Measurements from ENCODE around the gene MAN1C1. TPM values are rescaled to one million over a fixed set of nuclear protein-coding genes. Genes with fewer than 3 reads are reported as not detected.

Gene MAN1C1
- total and polyA plus RNA-seq, 2 donors (not counting 3 experiments of a cell fraction or from before 2014, with no cell fraction given), result 1.5 to 4.0 TPM

DNA sequence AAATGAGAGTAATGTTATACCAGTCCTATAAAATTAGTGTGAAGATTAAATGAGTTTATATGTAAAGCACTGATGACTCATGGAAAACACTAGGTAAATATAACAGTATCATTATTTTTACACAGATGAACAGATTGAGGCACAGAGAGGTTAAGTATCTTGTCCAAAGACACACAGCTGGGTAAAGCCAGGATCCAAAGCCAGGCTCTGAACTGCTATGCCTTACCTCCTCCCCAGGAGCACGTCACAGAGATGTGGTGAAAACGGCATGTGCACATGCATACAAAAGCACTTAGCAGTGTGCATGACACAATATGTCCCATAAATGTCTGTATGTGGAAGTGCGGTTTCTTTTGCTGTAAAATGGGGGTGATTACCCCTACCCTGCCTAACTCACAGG lies 56.9 kb downstream of the MAN1C1 start:
- no peak overlapping the region for H3K4me2 ChIP-seq (ENCODE audit: insufficient read depth, low read length)
- H3K36me3 ChIP-seq (ENCODE audit: control insufficient read depth in 2 of 2, extremely low read depth in 1 of 2, insufficient read depth in 2 of 2, low read length in 2 of 2), result no peaks in the 10 kb centered on the region
- no TSS peak for BruUV-seq (replicated peaks)
- H3K9me1 ChIP-seq (replicated peaks; ENCODE audit: control insufficient read depth, extremely low read depth, insufficient read depth, low read length), result no peaks in the 10 kb centered on the region
- H3K79me2 ChIP-seq (ENCODE audit: control insufficient read depth, insufficient read depth, low read length), result no peaks in the 10 kb centered on the region
- dilution Hi-C loops (cut with MboI; ENCODE audit: extremely low pct_ligation_motif_present, low sequenced_read_pairs) (no loop called here), intact Hi-C loops (cut with micrococcal nuclease) (no loop called here)
- DNase-seq (ENCODE audit: low read depth, low spot score), result no peak
- FAIRE-seq, result no peak
- H3K9ac ChIP-seq (replicated peaks; ENCODE audit: extremely low read depth, insufficient read depth, low read length), result no peak overlapping the region
- no peak overlapping the region for H3K27ac ChIP-seq (ENCODE audit: insufficient read depth, low read depth, low read length)
- H4K20me1 ChIP-seq (replicated peaks; ENCODE audit: control insufficient read depth, extremely low read depth, insufficient read depth, low read length), result no peaks in the 10 kb centered on the region
- no peak overlapping the region for H2AFZ ChIP-seq (ENCODE audit: low read depth, low read length)
- ChIA-PET POLR2A (no interaction called here), CTCF (no interaction called here)
- H3K9me3 ChIP-seq (replicated peaks; ENCODE audit: control insufficient read depth, insufficient read depth, low read length), result no peaks in the 10 kb centered on the region
- no peaks in the 10 kb centered on the region for H3K4me1 ChIP-seq (ENCODE audit: control insufficient read depth, extremely low read depth, insufficient read depth, low read length)
- no peak overlapping the region for H3K4me3 ChIP-seq (replicated peaks in 1 of 3; ENCODE audit: insufficient read depth in 1 of 3, low read depth in 1 of 3, low read length in 3 of 3)
- H3K27me3 ChIP-seq (ENCODE audit: control insufficient read depth in 2 of 2, insufficient read depth in 2 of 2, low read length in 2 of 2), result peaks cover 9 to 13% of the 10 kb centered on the region in 2 experiments
- no peak for TF ChIP-seq POLR2A (IDR thresholded peaks at IDR 0.05; ENCODE audit: low read depth, low read length)
- TF ChIP-seq FOS (IDR thresholded peaks at IDR 0.05; ENCODE audit: borderline replicate concordance, insufficient read depth, low read length), result no peak
- TF ChIP-seq JUN (IDR thresholded peaks at IDR 0.05; ENCODE audit: borderline replicate concordance, insufficient read depth, insufficient read length, low read depth), result no peak
- no peak for TF ChIP-seq POLR2AphosphoS5 (IDR thresholded peaks at IDR 0.05; ENCODE audit: insufficient read depth, low read depth, low read length)
- TF ChIP-seq, protein P1, sequence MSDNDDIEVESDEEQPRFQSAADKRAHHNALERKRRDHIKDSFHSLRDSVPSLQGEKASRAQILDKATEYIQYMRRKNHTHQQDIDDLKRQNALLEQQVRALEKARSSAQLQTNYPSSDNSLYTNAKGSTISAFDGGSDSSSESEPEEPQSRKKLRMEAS (IDR thresholded peaks at IDR 0.05; ENCODE audit: insufficient read depth, insufficient read length), result no peak
- TF ChIP-seq GATA2 (IDR thresholded peaks at IDR 0.05; ENCODE audit: insufficient read depth, insufficient read length, low read depth, low read length), result no peak
- TF ChIP-seq, protein P2, sequence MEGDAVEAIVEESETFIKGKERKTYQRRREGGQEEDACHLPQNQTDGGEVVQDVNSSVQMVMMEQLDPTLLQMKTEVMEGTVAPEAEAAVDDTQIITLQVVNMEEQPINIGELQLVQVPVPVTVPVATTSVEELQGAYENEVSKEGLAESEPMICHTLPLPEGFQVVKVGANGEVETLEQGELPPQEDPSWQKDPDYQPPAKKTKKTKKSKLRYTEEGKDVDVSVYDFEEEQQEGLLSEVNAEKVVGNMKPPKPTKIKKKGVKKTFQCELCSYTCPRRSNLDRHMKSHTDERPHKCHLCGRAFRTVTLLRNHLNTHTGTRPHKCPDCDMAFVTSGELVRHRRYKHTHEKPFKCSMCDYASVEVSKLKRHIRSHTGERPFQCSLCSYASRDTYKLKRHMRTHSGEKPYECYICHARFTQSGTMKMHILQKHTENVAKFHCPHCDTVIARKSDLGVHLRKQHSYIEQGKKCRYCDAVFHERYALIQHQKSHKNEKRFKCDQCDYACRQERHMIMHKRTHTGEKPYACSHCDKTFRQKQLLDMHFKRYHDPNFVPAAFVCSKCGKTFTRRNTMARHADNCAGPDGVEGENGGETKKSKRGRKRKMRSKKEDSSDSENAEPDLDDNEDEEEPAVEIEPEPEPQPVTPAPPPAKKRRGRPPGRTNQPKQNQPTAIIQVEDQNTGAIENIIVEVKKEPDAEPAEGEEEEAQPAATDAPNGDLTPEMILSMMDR (IDR thresholded peaks at IDR 0.05; ENCODE audit: extremely low read depth in 1 of 2, insufficient read depth in 1 of 2, low read depth in 1 of 2, low read length in 2 of 2), result no peak
- no peak for TF ChIP-seq MYC (IDR thresholded peaks at IDR 0.05; ENCODE audit: low read depth, low read length)
- no peak for TF ChIP-seq EZH2 (IDR thresholded peaks at IDR 0.05; ENCODE audit: borderline replicate concordance, low read depth, low read length, severe bottlenecking)

Measured in endothelial cell of umbilical vein (primary cell).